Stimulated activated CD8-positive, alpha-beta memory T cell treated with anti-CD3 and anti-CD28 coated beads, Interleukin-7, amount 100 ng/mL, for 4 hours (primary cell): ENCODE measurements around the gene LRRC3B.

Experiments
- DNase-seq, 2 donors: peaks; one replicate each; pipeline ENCODE4 v3.0.0-alpha.2; 2020; ENCODE audit warnings: low read depth in 2 of 2

The LRRC3B gene

DNA sequence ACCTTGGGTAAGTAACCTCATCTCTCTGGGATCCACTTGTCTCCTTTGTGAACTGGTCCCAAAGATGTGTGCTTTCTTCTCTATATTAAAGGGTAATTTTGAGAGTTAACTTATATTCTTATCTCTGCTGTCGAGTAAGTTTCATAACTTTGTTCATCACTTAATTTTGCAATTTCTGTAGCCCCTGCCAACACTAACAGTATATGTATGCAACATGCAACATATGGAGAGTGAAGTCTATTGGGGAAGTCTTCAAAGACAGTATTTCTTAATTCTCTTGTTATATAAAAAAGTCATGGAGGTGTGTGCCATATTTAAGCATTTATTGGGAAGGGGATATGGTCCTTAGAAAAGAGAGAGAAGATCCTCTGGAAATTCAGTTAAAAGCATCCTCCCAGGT lies 85.9 kb downstream of the LRRC3B start:
- DNase-seq: no peak

DNA sequence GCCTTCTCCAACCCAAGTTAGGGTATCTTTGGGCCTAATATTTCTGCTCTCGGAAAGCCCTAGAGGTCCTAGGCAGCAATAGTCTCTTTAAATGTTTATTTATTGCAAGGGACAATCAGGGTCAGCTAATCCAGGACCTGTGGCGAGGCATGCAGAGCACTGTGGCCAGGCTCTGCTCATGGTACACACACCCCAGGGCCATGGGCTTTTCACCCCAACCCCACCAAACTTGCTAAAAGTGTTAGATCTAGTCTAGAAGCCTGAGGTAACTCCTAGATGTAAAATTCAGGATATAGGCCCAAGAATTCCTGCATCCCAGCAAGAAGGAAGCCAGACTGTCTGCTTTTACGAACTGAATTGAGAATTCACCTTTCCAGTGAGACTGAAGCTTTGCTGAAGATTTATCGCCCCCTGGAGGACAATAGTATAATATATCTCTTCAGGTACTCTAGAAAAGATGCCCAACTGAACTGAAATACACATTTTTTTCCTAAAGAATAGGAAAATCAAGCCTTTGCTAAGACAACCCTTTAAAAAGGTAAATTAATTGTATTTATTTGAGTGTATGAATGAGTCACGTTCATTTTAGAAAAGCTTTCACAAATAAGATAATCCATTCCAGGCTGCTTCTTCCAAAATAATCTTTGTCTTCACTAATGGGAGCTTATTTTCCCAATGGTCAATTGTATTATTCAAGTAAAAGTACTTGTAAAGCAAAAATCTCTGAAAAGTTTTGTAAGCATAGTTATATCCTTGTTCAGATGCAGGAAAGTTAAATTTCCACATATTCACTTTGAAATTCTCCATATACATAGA lies 89.8 kb downstream of the LRRC3B start:
- no peak for DNase-seq

DNA sequence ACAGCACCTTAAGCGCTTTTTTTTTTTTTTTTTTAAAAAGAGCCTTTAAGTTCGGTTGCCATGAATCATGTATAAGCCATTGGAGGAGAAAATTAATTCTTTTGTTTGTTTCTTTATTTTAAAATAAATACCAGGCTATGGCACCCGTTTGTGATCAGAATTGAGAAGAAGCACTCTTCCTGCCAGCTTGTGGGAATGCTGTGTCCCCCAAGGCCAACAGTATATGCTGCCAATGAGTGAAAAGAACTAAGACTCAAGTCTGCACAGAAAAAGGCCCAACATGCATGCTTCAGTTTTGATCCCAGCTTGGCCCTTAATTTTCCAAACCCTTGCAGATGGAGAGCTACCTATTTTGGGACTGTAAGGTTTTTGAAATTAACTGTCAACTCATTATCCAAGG lies 90.5 kb downstream of the LRRC3B start:
- DNase-seq: no peak

DNA sequence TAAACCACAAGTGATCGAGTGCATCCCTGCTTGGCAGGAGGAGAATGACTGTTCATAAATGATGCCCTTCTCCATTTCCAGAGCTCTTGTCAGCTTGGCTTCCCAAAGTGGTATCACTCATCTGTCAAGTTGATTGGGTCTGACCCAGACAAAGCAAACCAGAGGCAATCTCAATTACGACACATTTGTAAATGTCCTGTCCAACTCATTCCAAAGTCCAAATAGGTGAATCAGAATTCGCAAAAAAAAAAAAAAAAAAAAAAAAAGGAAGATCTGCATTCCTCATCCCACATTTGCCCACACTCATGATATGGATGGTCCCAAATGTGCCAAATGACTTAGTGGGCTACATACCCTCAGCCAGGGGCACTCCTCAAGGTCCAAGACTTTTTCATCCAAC lies 91.9 kb downstream of the LRRC3B start:
- DNase-seq: no peak

DNA sequence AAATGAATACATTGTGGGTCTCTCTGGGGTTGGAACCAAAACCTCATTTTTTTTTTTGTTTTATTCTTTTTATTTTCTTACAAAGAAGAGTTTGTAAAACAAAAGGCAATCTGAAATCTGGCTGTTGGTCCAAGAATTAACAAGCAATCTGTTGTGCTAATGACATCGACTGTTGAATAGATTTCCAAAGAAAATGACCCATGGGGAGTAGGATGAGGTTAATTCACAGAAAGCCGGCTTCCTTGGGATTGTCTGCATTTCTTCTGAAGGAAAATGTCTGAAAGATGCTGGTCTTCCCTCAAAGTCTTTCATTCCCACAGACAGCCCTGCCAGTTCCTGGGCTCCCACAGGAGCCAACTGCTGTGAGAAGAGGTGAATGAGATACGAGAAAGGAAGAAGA lies 92.9 kb downstream of the LRRC3B start:
- no peak for DNase-seq

DNA sequence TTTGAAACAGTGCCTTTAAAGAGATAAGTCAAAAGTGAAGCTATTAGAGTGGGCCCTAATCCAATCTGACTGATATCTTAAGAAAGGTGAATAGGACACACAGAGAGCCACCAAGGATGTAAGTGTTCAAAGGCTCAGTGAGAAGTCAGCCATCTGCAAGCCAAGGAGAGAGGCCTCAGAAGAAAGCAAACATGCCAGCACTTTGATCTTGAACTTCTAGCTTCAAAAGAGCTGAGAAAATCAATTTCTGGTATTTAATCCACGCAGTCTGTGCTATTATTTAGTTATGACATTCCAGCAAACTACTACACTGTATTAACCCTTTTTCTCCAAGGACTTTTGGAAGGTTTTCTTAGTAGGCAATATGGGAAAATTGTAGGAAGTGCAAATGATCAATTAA lies 95.7 kb downstream of the LRRC3B start:
- no peak for DNase-seq

DNA sequence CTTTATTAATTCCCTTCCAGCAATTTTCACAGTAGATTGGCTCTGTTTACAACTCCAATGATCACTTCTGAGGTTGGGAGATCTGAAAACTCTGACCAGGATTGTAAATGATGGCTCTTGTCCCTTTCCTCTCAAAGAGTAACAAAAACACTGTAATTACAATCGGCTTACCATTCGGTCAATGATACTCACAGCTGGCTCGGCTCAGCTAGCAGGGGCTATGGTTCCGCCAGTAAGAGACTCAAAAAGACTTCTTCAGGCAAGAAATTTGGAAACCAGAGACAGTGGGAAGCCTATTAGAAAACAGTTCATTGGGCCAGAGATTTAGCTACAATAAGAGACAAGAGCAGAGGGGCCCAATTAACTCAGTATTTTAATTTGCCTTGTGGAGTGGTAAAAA lies 96.6 kb downstream of the LRRC3B start:
- DNase-seq: no peak

DNA sequence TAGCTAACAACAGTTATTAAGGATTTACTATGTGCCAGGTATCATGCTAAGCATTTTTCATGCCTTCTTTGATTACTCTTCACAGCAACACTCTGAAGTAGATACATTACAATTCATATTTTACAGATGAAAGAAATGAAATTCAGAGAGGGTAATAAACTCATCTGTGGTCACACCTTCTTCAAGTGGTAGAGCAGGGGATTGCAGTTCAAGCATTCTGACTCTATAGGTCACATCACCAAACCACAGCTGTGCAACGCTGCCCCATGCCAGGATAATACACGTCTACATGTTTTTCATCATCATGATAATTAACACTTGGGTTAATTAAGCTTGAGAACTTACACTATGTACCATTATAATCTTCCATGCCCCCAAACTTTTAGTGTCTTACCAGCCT lies 98.5 kb downstream of the LRRC3B start:
- no peak for DNase-seq

DNA sequence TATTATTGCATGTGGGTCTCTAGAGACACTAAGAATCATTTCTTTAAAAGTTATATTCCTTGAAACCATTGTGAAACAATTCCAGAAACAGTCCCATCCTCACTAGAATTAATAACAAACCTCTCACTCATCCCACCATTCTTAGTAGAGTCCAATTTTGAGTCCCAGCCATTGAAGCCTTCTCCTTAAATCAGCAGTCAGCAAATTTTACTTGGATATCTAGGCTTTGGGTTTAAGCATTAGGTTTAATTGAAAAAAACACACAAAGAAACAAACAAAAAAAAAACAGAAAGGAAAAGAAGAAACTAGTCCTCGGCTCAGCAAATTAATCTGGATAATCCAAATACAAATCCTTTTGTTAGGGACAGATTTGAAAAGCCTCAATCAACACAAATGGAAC lies 109.3 kb downstream of the LRRC3B start:
- DNase-seq: no peak

DNA sequence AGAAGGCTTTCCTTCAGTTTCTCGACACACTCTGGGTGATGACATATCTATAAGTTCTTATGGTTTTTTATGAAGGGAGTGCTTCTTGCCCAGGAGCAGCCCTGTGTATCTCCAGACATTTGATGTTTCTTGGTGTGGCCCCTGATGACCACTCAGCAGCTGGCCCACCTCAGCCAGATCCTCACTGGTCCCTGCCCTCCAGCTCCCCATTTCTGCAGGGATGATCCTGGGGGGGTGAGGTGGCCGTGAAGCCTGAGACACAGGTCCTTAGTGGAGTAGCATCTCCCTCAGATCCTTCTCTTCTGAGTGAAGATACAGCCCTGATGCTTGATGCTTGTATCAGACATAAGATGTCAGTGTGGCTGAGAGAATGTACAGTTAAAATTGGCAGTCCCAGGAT lies 127.7 kb downstream of the LRRC3B start:
- DNase-seq: no peak

DNA sequence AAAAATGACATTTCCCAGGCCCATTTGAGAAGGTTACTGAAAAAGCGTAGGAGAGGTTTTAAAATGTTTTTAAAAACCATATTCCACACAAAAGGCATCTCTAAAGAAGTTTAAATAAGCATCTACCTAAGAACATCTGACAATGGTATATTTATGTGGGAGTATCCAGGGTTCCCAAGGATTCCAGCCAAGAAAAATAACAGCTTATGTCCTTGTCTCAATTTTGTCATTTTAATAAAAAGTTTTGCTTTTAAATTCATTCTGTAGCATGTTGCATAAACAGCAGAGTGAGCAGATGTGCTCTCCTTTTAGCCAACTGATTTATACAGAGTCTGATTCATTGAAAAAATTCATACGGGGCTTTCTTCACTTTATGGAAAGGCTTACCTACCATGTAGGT lies 129.9 kb downstream of the LRRC3B start:
- no peak for DNase-seq

DNA sequence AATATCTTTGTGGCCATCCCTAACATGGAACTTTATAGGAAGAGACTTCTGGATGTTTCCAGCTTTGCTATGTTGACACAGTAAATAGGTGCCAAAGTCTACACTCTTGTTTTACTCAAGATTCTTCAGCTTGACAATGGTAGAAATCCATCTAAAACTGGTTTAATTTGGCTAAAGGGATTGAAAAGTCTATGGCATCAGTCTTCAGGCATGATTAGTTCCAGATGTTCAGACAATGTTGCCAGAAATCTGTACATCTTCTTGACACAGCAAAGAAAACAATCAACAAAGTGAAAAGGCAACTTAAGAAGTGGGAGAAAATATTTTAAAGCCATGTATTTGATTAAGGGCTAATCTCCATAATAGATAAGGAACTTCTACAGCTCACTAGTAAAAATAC lies 130.5 kb downstream of the LRRC3B start:
- DNase-seq: no peak

DNA sequence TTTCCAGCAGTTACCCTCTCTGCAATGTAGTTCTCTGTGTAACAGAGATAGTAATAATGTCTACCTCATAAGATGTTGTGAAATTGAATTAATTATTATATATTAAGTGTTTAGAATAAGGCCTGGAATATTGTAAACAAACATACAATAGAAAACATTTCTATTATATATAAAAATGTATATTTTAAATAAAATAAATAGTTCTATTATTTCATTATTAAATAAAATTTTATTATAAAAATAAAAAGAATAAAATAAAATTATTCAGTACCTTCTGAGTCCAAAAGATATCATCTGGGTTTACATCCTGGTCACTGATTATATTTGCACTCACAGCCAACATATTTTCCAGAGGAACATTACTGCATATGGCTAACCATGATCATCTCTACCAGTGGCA lies 135.4 kb downstream of the LRRC3B start:
- DNase-seq: no peak
